Measurements from ENCODE around the gene HPD.

DNA sequence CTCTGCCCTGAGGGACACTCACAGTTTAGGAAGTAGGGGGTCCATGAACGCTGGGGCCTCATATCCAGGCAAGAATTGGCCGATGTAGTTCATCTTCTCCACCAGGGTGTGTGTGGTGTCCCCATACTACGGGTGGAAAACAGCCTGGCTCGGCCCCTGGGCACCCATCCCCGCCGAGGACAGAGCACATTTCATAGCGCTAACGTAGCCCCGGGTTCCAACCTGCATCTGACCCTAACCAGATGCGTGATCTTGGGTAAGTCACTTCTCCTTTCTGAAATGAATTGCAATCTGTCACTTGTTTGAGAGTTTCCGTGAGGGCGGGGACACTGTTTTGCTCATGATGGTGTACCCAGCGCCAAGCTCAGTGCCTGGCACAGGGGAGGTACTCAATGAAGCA, 9.0 kb downstream of the HPD start:
- TF ChIP-seq, protein P1, sequence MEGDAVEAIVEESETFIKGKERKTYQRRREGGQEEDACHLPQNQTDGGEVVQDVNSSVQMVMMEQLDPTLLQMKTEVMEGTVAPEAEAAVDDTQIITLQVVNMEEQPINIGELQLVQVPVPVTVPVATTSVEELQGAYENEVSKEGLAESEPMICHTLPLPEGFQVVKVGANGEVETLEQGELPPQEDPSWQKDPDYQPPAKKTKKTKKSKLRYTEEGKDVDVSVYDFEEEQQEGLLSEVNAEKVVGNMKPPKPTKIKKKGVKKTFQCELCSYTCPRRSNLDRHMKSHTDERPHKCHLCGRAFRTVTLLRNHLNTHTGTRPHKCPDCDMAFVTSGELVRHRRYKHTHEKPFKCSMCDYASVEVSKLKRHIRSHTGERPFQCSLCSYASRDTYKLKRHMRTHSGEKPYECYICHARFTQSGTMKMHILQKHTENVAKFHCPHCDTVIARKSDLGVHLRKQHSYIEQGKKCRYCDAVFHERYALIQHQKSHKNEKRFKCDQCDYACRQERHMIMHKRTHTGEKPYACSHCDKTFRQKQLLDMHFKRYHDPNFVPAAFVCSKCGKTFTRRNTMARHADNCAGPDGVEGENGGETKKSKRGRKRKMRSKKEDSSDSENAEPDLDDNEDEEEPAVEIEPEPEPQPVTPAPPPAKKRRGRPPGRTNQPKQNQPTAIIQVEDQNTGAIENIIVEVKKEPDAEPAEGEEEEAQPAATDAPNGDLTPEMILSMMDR (IDR thresholded peaks at IDR 0.05; ENCODE audit: poor library complexity): no peak
- no peak for TF ChIP-seq EZH2 (IDR thresholded peaks at IDR 0.05; ENCODE audit: borderline replicate concordance)
- no peak for TF ChIP-seq EZH2phosphoT487 (IDR thresholded peaks at IDR 0.05; ENCODE audit: low read depth, severe bottlenecking, unreplicated experiment)
